ENCODE measurements around the gene EIF1AX. TPM values are rescaled to one million over a fixed set of nuclear protein-coding genes. Genes with fewer than 3 reads are reported as not detected.

The EIF1AX gene
- polyA plus RNA-seq, 3 donors: 18.4 to 62.7 (median 58.5) TPM

GRCh38 chrX:20139966-20140365 lies 1.7 kb downstream of the EIF1AX start:
- Mint-ChIP-seq H3K4me3 (no peak overlapping the region), H3K9me3 (peaks cover 0 to 3% (median 0%) of the 10 kb centered on the region in 7 donors), H3K4me1 (peaks cover 21% of the 10 kb centered on the region), H3K27ac (peak overlapping the region in 2 of 7 donors; percentile 2 to 94), H3K27me3 (ENCODE audit: low read depth in 3 of 3) (peaks cover 0 to 11% (median 0%) of the 10 kb centered on the region in 3 donors), H3K36me3 (peaks cover 18 to 48% of the 10 kb centered on the region in 2 donors)
- Histone ChIP-seq H3K79me2 (ENCODE audit: insufficient read depth, low read length) (peaks cover 52% of the 10 kb centered on the region), H2AFZ (ENCODE audit: insufficient read depth, low read depth, low read length, poor library complexity, severe bottlenecking) (no peak overlapping the region), H3K4me3 (replicated peaks in 1 of 3; ENCODE audit: low read depth in 2 of 3, low read length in 3 of 3) (peak overlapping the region in 2 of 3 experiments; percentile 73 to 99), H3K36me3 (replicated peaks in 1 of 2; ENCODE audit: control insufficient read depth in 1 of 2, insufficient read depth in 2 of 2, low read length in 2 of 2) (peaks cover 13 to 47% of the 10 kb centered on the region in 2 donors), H3K9ac (ENCODE audit: insufficient read depth, low read length, poor library complexity, severe bottlenecking) (no peak overlapping the region), H3K27ac (ENCODE audit: low read depth in 1 of 2, low read length in 2 of 2) (peak overlapping the region in 1 of 2 donors; percentile 17), H4K20me1 (ENCODE audit: insufficient read depth, low read length) (peaks cover 33% of the 10 kb centered on the region), H3K27me3 (ENCODE audit: control insufficient read depth in 2 of 2, insufficient read depth in 2 of 2, low read length in 2 of 2) (no peaks in the 10 kb centered on the region), H3K4me2 (replicated peaks; ENCODE audit: extremely low read depth, low read length, poor library complexity, severe bottlenecking) (peak overlapping the region; percentile 92), H3K9me3 (replicated peaks in 1 of 2; ENCODE audit: control insufficient read depth in 1 of 2, insufficient read depth in 1 of 2, low read length in 2 of 2) (no peaks in the 10 kb centered on the region), H3K4me1 (ENCODE audit: control insufficient read depth in 1 of 2, insufficient read depth in 2 of 2, low read length in 2 of 2) (peaks cover 19 to 34% of the 10 kb centered on the region in 2 donors)
- WGBS (ENCODE audit: insufficient coverage): no CpG with 5 or more reads among the region's 2 CpGs
- TF ChIP-seq CTCF (IDR thresholded peaks at IDR 0.05): no peak
- DNase-seq: no peak
- intact Hi-C loops (cut with micrococcal nuclease): no loop called here

GRCh38 chrX:20135944-20136343 lies 5.7 kb downstream of the EIF1AX start:
- WGBS (ENCODE audit: insufficient coverage): no CpG with 5 or more reads among the region's 5 CpGs
- H3K4me2 ChIP-seq (replicated peaks; ENCODE audit: extremely low read depth, low read length, poor library complexity, severe bottlenecking): no peak overlapping the region
- TF ChIP-seq CTCF (IDR thresholded peaks at IDR 0.05): no peak
- intact Hi-C loops (cut with micrococcal nuclease): no loop called here
- peaks cover 65% of the 10 kb centered on the region for H4K20me1 ChIP-seq (ENCODE audit: insufficient read depth, low read length)
- H3K27me3 ChIP-seq (ENCODE audit: control insufficient read depth in 2 of 2, insufficient read depth in 2 of 2, low read length in 2 of 2): no peaks in the 10 kb centered on the region
- H3K9ac ChIP-seq (ENCODE audit: insufficient read depth, low read length, poor library complexity, severe bottlenecking): no peak overlapping the region
- peaks cover 17% of the 10 kb centered on the region for H3K4me1 Mint-ChIP-seq
- H3K27ac Mint-ChIP-seq: no peak overlapping the region
- no peak overlapping the region for H3K27ac ChIP-seq (ENCODE audit: low read depth in 1 of 2, low read length in 2 of 2)
- no peak overlapping the region for H3K4me3 Mint-ChIP-seq
- no peak overlapping the region for H3K4me3 ChIP-seq (replicated peaks in 1 of 3; ENCODE audit: low read depth in 2 of 3, low read length in 3 of 3)
- H2AFZ ChIP-seq (ENCODE audit: insufficient read depth, low read depth, low read length, poor library complexity, severe bottlenecking): no peak overlapping the region
- H3K79me2 ChIP-seq (ENCODE audit: insufficient read depth, low read length): peaks cover 46% of the 10 kb centered on the region
- no peaks in the 10 kb centered on the region for H3K9me3 Mint-ChIP-seq
- no peaks in the 10 kb centered on the region for H3K9me3 ChIP-seq (replicated peaks in 1 of 2; ENCODE audit: control insufficient read depth in 1 of 2, insufficient read depth in 1 of 2, low read length in 2 of 2)
- no peak for DNase-seq
- peaks cover 0 to 2% (median 0%) of the 10 kb centered on the region in 3 donors for H3K27me3 Mint-ChIP-seq (ENCODE audit: low read depth in 3 of 3)
- H3K36me3 ChIP-seq (replicated peaks in 1 of 2; ENCODE audit: control insufficient read depth in 1 of 2, insufficient read depth in 2 of 2, low read length in 2 of 2): peaks cover 20 to 85% of the 10 kb centered on the region in 2 donors
- H3K36me3 Mint-ChIP-seq: peaks cover 20 to 85% of the 10 kb centered on the region in 2 donors
- peaks cover 18 to 31% of the 10 kb centered on the region in 2 donors for H3K4me1 ChIP-seq (ENCODE audit: control insufficient read depth in 1 of 2, insufficient read depth in 2 of 2, low read length in 2 of 2)
